Measurements from ENCODE around the gene ZNF714.
A peak's percentile ranks its signal among the peaks of the same experiment; 100 is the strongest.

ZNF714 gene

GRCh38 chr19:21082011-21082975, at the start of gene ZNF714:
Gene ZNF714 (plus strand): TSS chr19:21082203. CDS start chr19:21098269, 16,066 bp downstream.
- peak; percentile 92 for DNase-seq

GRCh38 chr19:21045028-21045427, 37.0 kb upstream of the ZNF714 start:
- no peak for DNase-seq

GRCh38 chr19:21046489-21046888, 35.5 kb upstream of the ZNF714 start:
- DNase-seq: no peak

- no peak for DNase-seq
Observed at GRCh38 chr19:21047716-21048115, 34.3 kb upstream of the ZNF714 start.

GRCh38 chr19:21052902-21053301, 29.1 kb upstream of the ZNF714 start:
- no peak for DNase-seq

- DNase-seq: no peak
Observed at GRCh38 chr19:21065336-21065735, 16.7 kb upstream of the ZNF714 start.

GRCh38 chr19:21084343-21084742, 2.3 kb downstream of the ZNF714 start:
- DNase-seq: no peak

- DNase-seq: no peak
Observed at GRCh38 chr19:21087871-21088270, 5.9 kb downstream of the ZNF714 start.

- no peak for DNase-seq
Observed at GRCh38 chr19:21092109-21092508, 10.1 kb downstream of the ZNF714 start.

GRCh38 chr19:21094347-21095025, 12.5 kb downstream of the ZNF714 start:
- no peak for DNase-seq

- no peak for DNase-seq
Observed at GRCh38 chr19:21098291-21098690, 16.3 kb downstream of the ZNF714 start.

GRCh38 chr19:21101521-21102242, 19.7 kb downstream of the ZNF714 start:
- no peak for DNase-seq

- DNase-seq: no peak
Observed at GRCh38 chr19:21109116-21109515, 27.1 kb downstream of the ZNF714 start.

- DNase-seq: no peak
Observed at GRCh38 chr19:21110183-21110582, 28.2 kb downstream of the ZNF714 start.

GRCh38 chr19:21115430-21115829, 33.4 kb downstream of the ZNF714 start:
- no peak for DNase-seq

GRCh38 chr19:21117041-21117907, 35.3 kb downstream of the ZNF714 start:
- DNase-seq: no peak

- DNase-seq: no peak
Observed at GRCh38 chr19:21126078-21126477, 44.1 kb downstream of the ZNF714 start.

- DNase-seq: no peak
Observed at GRCh38 chr19:21127001-21127400, 45.0 kb downstream of the ZNF714 start.

GRCh38 chr19:21127898-21128297, 45.9 kb downstream of the ZNF714 start:
- no peak for DNase-seq

GRCh38 chr19:21128901-21129698, 47.1 kb downstream of the ZNF714 start:
- DNase-seq: no peak

- no peak for DNase-seq
Observed at GRCh38 chr19:21130097-21130775, 48.2 kb downstream of the ZNF714 start.

Data from CD4-positive, alpha-beta T cell treated with Interleukin-17A for 1 hour (primary cell).